Neural progenitor cell (in vitro differentiated cells): ENCODE results near the gene UNC5CL.

ENCODE experiments used
- EZH2 ChIP-seq: fragments of 200-600 bp; sonication (generic); IDR thresholded peaks from 2 replicates; pipeline ENCODE4 v1.6.1; 2017; ENCODE audit warnings: antibody characterized with exemption, mild to moderate bottlenecking, moderate library complexity
- EZH2phosphoT487 ChIP-seq: fragments of 200-600 bp; sonication (generic); IDR thresholded peaks from 2 replicates; pipeline ENCODE4 v1.6.1; 2017; ENCODE audit warnings: antibody characterized with exemption
- TF ChIP-seq, protein P1 (sequence below): fragments of 200-600 bp; sonication (generic); IDR thresholded peaks from 2 replicates; pipeline ENCODE4 v1.5.1; 2017; ENCODE audit warnings: antibody characterized with exemption, mild to moderate bottlenecking

DNA sequence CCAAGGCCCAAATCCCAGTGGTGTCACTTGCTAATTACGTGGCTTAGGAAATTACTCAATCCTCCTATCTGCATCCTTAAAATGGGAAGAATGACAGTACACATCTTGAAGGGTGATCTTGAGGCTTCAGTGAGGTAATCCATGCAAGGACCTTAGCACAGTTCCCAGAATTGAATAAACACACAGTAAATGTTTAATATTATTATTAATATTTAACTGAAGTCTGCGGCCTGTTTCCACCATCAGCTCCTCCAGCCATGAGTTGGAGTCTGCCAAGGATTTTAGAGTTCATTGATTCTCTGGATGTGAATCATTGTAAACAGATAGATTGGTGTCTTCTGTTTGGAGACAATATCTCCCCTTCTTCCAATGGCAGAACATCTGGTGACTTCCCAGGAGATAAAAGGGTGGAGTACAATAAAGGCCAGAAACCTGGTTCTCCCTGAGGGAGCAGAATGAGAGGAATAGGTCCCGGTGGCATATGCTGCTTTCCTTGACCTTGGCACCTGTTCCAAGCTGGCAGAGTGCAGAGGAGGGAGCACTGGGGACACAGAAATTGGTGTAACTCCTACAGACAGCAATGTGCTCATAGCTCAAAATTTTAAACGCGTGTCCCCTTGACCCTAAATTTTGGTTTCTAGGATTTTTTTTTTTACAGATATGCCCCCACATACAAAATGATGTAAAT lies 25.4 kb downstream of the UNC5CL start:
- TF ChIP-seq, protein P1, sequence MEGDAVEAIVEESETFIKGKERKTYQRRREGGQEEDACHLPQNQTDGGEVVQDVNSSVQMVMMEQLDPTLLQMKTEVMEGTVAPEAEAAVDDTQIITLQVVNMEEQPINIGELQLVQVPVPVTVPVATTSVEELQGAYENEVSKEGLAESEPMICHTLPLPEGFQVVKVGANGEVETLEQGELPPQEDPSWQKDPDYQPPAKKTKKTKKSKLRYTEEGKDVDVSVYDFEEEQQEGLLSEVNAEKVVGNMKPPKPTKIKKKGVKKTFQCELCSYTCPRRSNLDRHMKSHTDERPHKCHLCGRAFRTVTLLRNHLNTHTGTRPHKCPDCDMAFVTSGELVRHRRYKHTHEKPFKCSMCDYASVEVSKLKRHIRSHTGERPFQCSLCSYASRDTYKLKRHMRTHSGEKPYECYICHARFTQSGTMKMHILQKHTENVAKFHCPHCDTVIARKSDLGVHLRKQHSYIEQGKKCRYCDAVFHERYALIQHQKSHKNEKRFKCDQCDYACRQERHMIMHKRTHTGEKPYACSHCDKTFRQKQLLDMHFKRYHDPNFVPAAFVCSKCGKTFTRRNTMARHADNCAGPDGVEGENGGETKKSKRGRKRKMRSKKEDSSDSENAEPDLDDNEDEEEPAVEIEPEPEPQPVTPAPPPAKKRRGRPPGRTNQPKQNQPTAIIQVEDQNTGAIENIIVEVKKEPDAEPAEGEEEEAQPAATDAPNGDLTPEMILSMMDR, result no peak
- no peak for TF ChIP-seq EZH2
- TF ChIP-seq EZH2phosphoT487, result no peak
